ENCODE measurements around the gene DDX39A.

DNA sequence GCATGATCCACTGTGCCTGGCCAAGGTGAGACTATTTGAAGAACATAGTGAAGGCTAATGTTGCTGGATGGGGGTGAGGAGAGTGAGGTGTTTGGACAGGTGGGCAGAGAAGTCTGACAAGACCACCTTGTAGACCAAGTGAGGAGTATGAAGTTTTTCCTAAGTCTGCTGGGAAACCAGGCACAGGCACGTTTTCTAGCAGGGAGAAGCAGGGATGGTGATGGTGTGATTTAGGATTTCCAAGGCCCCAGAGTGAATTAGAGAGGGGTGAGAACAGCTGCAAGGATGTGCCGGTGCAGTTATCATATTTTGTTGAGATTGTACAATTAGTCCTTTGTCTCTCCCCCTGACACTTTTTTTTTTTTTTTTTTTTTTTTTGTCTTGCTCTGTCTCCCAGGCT is 8.3 kb upstream of the DDX39A start:
- no peak for TF ChIP-seq POLR2A (IDR thresholded peaks at IDR 0.05)
- TF ChIP-seq POLR2AphosphoS5 (IDR thresholded peaks at IDR 0.05; ENCODE audit: insufficient read depth in 1 of 2, low read depth in 1 of 2) = no peak

All from vagina (tissue), 2 donors.